HL-60 (cell line): ENCODE measurements around the gene SLC22A13.

Experiments
- DNase-seq, 2 experiments: peaks; one replicate each; pipeline ENCODE4 v3.0.0-alpha.2; 2010 to 2020; ENCODE audit warnings: low read depth in 1 of 2, low spot score in 1 of 2
- H3K27ac ChIP-seq: fragments of 250-450 bp; sonication (Bioruptor Pico); replicated peaks from 2 replicates; pipeline ENCODE4 v1.5.1; 2020; ENCODE audit warnings: mild to moderate bottlenecking, moderate library complexity
- H3K27me3 ChIP-seq: fragments of 250-450 bp; sonication (Bioruptor Pico); 2 replicates; pipeline ENCODE4 v1.5.1; 2021; ENCODE audit warnings: mild to moderate bottlenecking, moderate library complexity; ENCODE audit not compliant: insufficient read depth, poor library complexity, severe bottlenecking
- H3K4me3 ChIP-seq: replicated peaks from 2 replicates; pipeline ENCODE4 v1.5.1; 2011; ENCODE audit warnings: mild to moderate bottlenecking, control low read depth, low read length; ENCODE audit not compliant: insufficient read depth
- CTCF ChIP-seq: IDR thresholded peaks from one replicate; pipeline ENCODE4 v1.5.1; 2011; ENCODE audit warnings: low read length, control low read depth, inconsistent platforms; ENCODE audit not compliant: insufficient read depth
- GABPA ChIP-seq: IDR thresholded peaks from 2 replicates; pipeline ENCODE4 v1.6.1; 2012; ENCODE audit warnings: low read depth
- POLR2AphosphoS5 ChIP-seq: IDR thresholded peaks from 2 replicates; pipeline ENCODE4 v1.6.1; 2012; ENCODE audit warnings: low read depth
- REST ChIP-seq: IDR thresholded peaks from 2 replicates; pipeline ENCODE4 v1.6.1; 2012; ENCODE audit warnings: low read depth; ENCODE audit not compliant: insufficient replicate concordance
- SPI1 ChIP-seq: IDR thresholded peaks from 2 replicates; pipeline ENCODE4 v1.6.1; 2012; ENCODE audit warnings: low read depth, mild to moderate bottlenecking, borderline replicate concordance
- long read RNA-seq: library from polyadenylated mRNA; unstranded; transcript quantifications from one replicate; pipeline ENCODE4 v2.0.0, GENCODE V29; 2020

The SLC22A13 gene
- long read RNA-seq = 0 reads

- no peaks in the 10 kb centered on the region for H3K27me3 ChIP-seq
- DNase-seq = no peak
- no peak for TF ChIP-seq GABPA
- TF ChIP-seq SPI1 = no peak
- TF ChIP-seq POLR2AphosphoS5 = no peak
- no peak for TF ChIP-seq CTCF
- no peak for TF ChIP-seq REST
- H3K27ac ChIP-seq = no peak within 1 kb of the TSS
- no peak within 1 kb of the TSS for H3K4me3 ChIP-seq
Observed at GRCh38 chr3:38265604-38266307, at the start of gene SLC22A13. TSS of gene SLC22A13 (plus strand) at chr3:38265812. CDS start at chr3:38265861, 49 bp downstream.

DNA sequence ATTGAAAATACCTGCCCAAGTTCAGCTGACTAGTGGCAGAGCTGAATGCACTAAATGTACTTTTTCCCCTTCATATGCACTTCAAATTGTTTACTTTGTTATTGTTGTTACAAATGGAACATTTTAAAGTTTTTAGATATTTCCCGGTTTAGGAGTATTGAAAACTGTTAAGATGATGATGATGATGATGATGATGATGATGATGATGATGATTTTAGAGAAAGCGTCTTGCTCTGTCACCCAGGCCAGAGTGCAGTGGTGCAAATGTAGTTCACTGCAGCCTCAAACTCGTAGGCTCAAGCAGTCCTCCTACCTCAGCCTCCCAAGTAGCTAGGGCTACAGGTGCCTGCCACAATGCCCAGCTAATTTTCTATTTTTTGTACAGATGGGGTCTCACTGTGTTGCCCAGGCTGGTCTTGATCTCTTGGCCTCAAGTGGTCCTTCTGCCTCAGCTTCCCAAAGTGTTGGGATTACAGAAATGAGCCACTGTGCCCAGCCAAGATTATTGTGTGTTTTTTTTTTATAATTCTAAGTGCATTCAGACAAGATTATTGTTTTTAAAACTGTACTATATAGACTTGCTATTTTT lies 45.9 kb upstream of the SLC22A13 start:
- H3K4me3 ChIP-seq = no peak overlapping the region
- H3K27ac ChIP-seq = no peak overlapping the region
- TF ChIP-seq SPI1 (no peak), GABPA (no peak), POLR2AphosphoS5 (no peak), CTCF (no peak), REST (no peak)
- no peak for DNase-seq
- H3K27me3 ChIP-seq = no peaks in the 10 kb centered on the region

GRCh38 chr3:38221005-38221404 lies 44.6 kb upstream of the SLC22A13 start:
- Histone ChIP-seq H3K4me3 (no peak overlapping the region), H3K27ac (no peak overlapping the region), H3K27me3 (no peaks in the 10 kb centered on the region)
- no peak for TF ChIP-seq POLR2AphosphoS5
- no peak for TF ChIP-seq CTCF
- no peak for TF ChIP-seq REST
- no peak for TF ChIP-seq SPI1
- no peak for TF ChIP-seq GABPA
- no peak for DNase-seq
